ENCODE data around the gene FRYL. TPM values are rescaled to one million over a fixed set of nuclear protein-coding genes. Genes with fewer than 3 reads are reported as not detected.

Gene FRYL
- total and polyA plus RNA-seq, 2 of the 13 experiments (the other 11 are each of a cell fraction or from before 2014, with no cell fraction given) = 9.7 to 19.6 TPM

GRCh38 chr4:48779998-48780864 lies at the start of gene FRYL (continued):
- TF ChIP-seq ZNF296 (CRISPR knock-in tag; conservative IDR thresholded peaks at IDR 0.05) (no peak), FOXC1 (CRISPR knock-in tag; IDR thresholded peaks at IDR 0.05; ENCODE audit: borderline replicate concordance) (no peak), SOX13 (IDR thresholded peaks at IDR 0.05) (no peak), SOX13 (CRISPR knock-in tag; conservative IDR thresholded peaks at IDR 0.05 in 1 of 2, IDR thresholded peaks at IDR 0.05 in 1 of 2) (peak in 1 of 2 experiments; percentile 5; a peak in 1 of 4 replicates), ZNF598 (CRISPR knock-in tag; IDR thresholded peaks at IDR 0.05; ENCODE audit: borderline replicate concordance) (no peak), GTF2F1 (IDR thresholded peaks at IDR 0.05; ENCODE audit: low read length) (no peak), KMT2B (CRISPR knock-in tag; IDR thresholded peaks at IDR 0.05) (peak; percentile 45; the same call in 1 of the 2 replicates), ZSCAN31 (CRISPR knock-in tag; IDR thresholded peaks at IDR 0.05; ENCODE audit: low read depth) (no peak), IRF9 (CRISPR knock-in tag; IDR thresholded peaks at IDR 0.05; ENCODE audit: borderline replicate concordance) (0 out of 2 replicates have a peak, but pooled peaks have one; percentile 63), TRAFD1 (CRISPR knock-in tag; IDR thresholded peaks at IDR 0.05; ENCODE audit: borderline replicate concordance) (no peak), SRSF1 (optimal IDR thresholded peaks at IDR 0.05; ENCODE audit: low read depth, low read length) (no peak), NRL (CRISPR knock-in tag; IDR thresholded peaks at IDR 0.05; ENCODE audit: borderline replicate concordance) (no peak), CREM (IDR thresholded peaks at IDR 0.05) (peak; percentile 67), CREM (CRISPR knock-in tag; IDR thresholded peaks at IDR 0.05) (no peak), ZNF749 (CRISPR knock-in tag; IDR thresholded peaks at IDR 0.05; ENCODE audit: borderline replicate concordance) (no peak), MAF1 (CRISPR knock-in tag; IDR thresholded peaks at IDR 0.05; ENCODE audit: borderline replicate concordance) (no peak), ZFP82 (CRISPR knock-in tag; IDR thresholded peaks at IDR 0.05; ENCODE audit: borderline replicate concordance) (no peak), HMG20A (CRISPR knock-in tag; IDR thresholded peaks at IDR 0.05; ENCODE audit: borderline replicate concordance) (no peak), ATF2 (CRISPR knock-in tag; IDR thresholded peaks at IDR 0.05) (no peak), ZNF3 (CRISPR knock-in tag; IDR thresholded peaks at IDR 0.05) (no peak), DMTF1 (CRISPR knock-in tag; IDR thresholded peaks at IDR 0.05) (no peak), DDIT3 (CRISPR knock-in tag; IDR thresholded peaks at IDR 0.05) (no peak), HDAC6 (IDR thresholded peaks at IDR 0.05; ENCODE audit: low read depth, low read length) (no peak)

Data from HepG2 (cell line).